ENCODE results near the gene TLR2. TPM values are rescaled to one million over a fixed set of nuclear protein-coding genes. Genes with fewer than 3 reads are reported as not detected.
A peak's percentile ranks its signal among the peaks of the same experiment; 100 is the strongest.
"Not testable (repeated sequence)": the region's sequence is repeated elsewhere in the genome, so short reads cannot be mapped to it uniquely, and the experiment has no call there.

Gene TLR2
- total RNA-seq, 1 donor from 2014 or later, result 5.0 TPM

DNA sequence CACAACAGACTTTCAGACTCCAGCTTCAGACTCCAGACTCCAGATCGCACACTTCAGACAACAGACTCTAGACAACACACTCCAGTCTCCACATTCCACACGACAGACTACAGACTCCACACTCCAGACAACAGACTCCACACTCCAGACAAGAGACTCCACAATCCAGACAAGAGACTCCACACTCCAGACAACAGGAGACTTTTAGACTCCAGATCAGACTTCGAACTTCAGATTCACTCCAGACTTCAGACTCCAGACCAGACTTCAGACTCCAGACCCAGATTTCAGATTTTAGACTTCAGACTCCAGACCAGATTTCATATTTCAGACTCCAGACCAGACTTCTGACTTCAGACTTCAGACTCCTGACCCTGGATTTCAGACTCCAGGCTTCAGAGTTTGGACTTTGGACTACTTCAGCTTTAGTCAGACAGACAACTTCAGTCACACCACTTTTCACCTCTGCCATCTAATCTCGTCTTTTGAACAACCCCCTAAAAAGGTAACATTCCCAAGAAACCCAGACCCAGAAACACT is 29.0 kb upstream of the TLR2 start:
- no peak for DNase-seq (ENCODE audit: low spot score)
- ATAC-seq, result no peak

DNA sequence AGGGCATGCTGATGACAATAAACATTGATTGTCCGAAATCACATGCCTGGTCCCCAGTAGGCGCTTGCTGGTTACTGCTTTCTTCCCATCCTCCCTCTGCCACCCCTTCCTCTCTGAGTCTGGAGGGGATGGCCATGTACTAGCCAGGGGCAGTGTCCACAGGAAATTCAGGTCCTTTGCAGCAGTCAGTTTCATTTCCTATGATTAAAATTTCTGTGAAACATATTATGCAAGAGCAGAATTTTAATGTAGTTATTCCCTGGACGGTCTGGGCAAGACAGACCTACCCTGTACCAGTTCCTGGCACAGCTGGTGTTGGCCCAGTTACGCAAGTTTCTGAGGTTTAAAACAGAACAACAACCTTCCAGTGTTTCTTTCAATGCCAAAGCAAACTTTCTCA is 28.2 kb upstream of the TLR2 start:
- DNase-seq (ENCODE audit: low spot score) (peak; percentile 75), ATAC-seq (peak; percentile 85)

DNA sequence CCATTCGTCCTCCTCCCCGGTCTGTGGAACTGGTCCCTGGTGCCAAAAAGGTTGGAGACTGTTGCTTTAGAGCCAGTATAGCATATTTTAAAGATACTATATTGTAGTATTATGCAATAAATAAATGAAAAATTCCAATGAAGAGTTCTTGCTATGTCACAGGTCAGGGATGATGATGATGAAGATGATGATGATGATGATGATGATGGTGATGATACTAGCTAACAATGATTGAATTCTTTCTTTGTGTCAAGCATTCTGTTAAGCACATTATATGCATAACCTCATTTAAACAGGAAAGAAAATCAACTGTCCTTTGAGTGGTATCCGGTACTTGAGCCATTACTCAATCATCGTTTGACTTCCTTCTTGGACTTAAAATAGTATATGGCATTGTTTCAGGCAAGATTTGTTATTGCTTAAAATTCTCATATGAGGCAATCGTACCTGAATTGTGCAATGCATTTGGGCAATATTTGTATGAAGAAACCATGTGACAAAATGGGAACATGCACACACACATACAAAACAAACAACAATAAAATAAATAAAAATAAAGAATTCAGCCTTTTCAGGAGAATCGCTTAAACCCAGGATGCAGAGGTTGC is 22.8 kb upstream of the TLR2 start:
- no peak for DNase-seq (ENCODE audit: low spot score)
- peak; percentile 51 for ATAC-seq

DNA sequence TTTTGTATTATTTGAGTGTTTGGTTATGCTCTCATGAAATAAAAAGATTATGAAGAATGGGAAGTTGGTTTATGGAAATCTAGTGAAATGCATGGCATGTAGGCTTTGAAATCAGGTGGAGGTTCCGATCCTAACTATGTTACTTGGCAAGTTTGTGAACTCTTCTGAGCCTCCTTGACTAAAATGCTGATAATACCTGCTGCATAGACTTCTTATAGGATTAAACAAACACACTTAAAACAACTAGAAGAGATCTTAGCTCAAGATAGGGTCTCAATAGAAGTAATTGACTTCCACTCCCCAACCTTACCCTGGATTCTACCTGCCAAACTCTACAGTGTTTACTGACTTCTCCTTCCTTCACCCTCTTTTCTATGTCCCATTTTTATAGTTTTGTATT is 22.2 kb upstream of the TLR2 start:
- DNase-seq (ENCODE audit: low spot score) (no peak), ATAC-seq (no peak)

DNA sequence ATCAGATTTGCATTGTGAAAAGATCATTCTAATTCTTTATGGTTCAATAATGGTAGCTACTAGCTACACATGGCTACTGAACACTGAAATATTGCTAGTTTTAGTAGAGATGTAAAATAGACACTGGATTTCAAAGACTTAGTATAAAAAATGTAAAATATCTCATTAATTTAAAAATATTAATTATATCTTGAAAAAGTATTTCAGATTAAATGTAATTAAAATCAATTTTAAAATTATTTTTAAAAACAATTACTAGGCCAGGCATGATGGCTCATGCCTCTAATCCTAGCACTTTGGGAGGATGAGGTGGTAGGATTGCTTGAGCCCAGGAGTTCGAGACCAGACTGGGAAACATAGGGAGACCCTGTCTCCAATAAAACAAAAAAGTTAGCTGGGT is 20.4 kb upstream of the TLR2 start:
- no peak for ATAC-seq
- DNase-seq (ENCODE audit: low spot score), result no peak

DNA sequence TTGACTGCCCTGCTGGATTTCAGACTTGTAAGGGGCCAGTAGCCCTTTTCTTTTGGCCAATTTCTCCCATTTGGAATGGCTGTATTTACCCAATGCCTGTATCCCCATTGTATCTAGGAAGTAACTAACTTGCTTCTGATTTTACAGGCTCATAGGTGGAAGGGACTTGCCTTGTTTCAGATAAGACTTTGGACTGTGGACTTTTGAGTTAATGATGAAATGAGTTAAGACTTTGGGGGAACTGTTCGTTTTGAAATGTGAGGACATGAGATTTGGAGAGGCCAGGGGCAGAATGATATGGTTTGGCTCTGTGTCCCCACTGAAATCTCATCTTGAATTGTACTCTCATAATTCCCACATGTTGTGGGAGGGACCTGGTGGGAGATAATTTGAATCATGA is 17.6 kb upstream of the TLR2 start:
- not testable (repeated sequence) for DNase-seq (ENCODE audit: low spot score); ATAC-seq

DNA sequence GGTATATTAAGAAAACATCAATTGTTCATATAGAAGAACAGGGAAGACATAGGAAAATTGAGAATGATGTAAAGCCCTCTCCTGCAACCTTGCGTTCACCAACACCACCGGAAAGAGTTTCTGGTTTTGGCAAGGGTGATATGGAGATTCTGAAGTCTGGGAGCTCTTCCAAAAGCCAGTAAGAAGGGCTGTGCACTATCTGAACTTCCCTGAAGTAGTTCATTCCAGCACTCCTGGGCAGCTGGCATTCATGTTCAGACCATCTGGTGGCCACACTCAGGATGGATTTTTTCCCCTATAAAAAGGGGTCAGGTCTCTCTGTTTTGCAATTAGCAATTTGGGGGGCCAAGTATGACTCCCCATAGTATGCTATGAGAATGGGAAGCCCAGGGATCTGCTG is 15.4 kb upstream of the TLR2 start:
- no peak for ATAC-seq
- no peak for DNase-seq (ENCODE audit: low spot score)

DNA sequence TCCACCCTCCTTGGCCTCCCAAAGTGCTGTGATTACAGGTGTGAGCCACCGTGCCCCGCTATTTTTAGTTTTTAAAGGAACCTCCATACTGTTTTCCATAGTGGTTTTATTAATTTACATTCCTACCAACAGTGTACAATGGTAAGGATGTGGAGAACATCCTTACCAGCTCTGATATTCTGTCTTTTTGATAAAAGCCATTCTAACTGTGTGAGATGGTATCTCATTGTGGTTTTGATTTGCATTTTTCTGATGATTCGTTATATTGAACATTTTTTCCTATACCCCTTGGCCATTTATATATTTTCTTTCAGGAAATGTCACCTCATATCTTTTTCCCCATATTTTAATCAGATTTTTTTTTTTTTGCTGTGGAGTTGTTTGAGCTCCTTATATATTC is 14.2 kb upstream of the TLR2 start:
- ATAC-seq (no peak), DNase-seq (ENCODE audit: low spot score) (no peak)

DNA sequence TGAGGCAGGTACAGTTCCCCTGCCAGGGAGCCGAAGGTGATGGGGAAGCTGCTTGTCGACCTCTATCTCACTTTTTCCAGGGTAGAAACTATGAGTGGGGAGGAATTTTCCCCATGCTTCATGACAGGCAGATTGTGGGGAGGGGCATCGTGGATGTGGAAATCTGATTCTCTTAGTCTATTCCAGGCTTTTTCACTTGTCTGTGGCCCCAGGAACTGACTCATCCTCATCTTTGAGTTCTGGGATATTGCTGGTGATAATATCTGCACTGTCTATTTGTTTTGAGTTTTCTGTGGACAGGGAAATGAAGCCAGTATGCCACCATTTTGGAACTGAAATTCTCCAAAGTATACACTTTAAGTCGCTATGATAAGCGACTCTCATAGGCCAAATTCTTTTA is 7.6 kb upstream of the TLR2 start:
- DNase-seq (ENCODE audit: low spot score) (no peak), ATAC-seq (no peak)

DNA sequence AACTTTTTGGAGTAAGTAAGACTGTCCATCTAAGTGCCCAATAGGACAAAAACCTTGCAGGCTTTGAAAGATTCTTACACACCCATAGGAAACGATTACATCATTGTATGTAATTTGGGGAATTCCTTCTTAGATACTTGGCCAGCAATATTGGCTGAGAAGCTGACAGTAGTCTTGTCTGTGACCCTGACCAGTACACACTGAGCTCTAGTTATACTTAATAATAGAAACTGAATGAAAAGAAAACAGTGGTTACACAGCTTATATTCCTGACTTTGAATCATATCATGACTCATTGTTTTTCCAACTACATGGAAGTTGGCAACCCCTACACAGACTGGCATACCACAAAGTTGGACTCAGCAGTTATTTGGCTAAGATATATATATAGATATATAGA is 7.1 kb upstream of the TLR2 start:
- DNase-seq (ENCODE audit: low spot score) (no peak), ATAC-seq (no peak)

DNA sequence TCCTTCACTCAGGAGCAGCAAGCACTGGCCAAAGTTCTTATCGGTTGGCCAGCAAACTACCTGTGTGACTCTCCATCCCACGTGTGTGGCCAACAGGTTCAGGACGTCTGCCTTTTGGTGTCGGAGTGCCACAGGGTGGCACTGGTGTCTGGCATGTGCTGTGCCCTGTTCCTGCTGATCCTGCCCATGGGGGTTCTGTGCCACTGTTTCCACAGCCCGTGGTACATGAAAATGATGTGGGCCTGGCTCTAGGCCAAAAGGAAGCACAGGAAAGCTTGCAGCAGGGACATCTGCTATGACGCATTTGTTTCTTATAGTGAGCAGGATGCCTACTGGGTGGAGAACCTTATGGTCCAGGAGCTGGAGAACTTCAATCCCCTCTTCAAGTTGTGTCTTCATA is 4.6 kb upstream of the TLR2 start:
- ATAC-seq (no peak), DNase-seq (ENCODE audit: low spot score) (no peak)

DNA sequence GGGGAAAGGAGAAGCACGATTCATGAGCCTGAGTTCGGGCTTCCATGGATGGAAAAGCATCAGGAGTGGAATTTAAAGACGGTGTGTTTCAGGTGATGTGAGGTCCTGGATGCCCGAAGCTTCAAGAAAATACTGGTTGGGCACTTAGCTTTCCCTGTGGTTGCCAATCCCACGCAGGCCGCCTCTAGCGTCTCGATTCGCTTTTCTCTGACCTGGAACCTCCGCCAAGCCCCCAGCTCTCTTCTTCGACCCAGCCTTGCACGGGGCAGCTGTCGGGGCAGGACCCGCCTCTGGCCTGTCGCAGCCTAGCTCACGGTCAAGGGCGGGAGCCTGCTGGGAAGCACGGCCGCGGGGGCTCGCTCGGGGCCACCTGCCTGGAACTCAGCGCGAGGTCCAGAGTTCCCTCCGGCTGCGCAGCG is 308 bp upstream of the TLR2 start:
- no peak for DNase-seq (ENCODE audit: low spot score)
- ATAC-seq, result no peak

DNA sequence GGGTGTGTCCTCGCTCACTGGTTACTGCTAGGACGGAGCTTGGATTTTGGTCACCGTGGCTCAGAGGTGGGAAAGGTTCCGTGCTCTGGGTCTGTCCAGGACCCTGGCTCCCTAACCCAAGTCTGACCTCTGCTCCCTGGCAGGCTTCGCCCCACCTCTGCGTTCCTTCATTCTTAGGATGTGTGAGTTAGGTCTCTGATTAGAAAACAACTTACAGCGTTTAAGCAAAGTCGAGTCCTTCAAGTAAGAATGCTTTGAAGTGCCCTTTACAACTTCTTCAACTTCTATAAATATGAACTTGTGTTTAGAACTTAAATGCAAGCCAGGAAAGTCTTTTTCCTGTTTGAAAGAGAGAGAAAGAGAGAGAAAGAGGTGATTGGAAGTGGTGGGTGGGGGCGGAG is 891 bp downstream of the TLR2 start:
- DNase-seq (ENCODE audit: low spot score) (no peak), ATAC-seq (peak; percentile 68)

DNA sequence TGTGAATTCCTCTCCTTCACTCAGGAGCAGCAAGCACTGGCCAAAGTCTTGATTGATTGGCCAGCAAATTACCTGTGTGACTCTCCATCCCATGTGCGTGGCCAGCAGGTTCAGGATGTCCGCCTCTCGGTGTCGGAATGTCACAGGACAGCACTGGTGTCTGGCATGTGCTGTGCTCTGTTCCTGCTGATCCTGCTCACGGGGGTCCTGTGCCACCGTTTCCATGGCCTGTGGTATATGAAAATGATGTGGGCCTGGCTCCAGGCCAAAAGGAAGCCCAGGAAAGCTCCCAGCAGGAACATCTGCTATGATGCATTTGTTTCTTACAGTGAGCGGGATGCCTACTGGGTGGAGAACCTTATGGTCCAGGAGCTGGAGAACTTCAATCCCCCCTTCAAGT is 20.4 kb downstream of the TLR2 start:
- no peak for DNase-seq (ENCODE audit: low spot score)
- no peak for ATAC-seq

DNA sequence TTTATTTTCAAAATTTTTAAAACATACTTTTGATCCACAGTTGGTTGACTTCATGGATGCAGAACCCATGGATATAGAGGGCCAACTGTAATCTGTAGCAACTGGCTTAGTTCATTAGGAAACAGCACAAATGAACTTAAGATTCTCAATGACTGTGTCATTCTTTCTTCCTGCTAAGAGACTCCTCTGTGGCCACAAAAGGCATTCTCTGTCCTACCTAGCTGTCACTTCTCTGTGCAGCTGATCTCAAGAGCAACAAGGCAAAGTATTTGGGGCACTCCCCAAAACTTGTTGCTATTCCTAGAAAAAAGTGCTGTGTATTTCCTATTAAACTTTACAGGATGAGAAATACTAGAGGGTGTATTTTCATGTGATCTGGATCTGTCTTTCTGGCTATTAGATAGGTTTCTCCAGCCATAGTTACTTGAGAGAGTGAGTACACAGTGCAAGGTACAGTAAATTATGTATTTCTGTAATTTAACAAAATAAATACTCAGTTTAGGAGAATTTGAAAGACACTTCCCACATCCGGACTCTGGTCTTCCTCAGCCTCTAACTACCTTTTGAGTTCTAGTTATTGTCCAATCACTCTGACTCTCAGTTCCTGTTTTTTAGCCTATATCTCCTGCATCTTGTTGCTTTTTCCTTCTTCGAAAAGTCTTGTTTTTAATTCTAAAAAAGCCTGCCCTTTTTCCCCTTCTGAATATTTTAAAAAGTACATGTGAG is 21.8 kb downstream of the TLR2 start:
- DNase-seq (ENCODE audit: low spot score) (no peak), ATAC-seq (no peak)

DNA sequence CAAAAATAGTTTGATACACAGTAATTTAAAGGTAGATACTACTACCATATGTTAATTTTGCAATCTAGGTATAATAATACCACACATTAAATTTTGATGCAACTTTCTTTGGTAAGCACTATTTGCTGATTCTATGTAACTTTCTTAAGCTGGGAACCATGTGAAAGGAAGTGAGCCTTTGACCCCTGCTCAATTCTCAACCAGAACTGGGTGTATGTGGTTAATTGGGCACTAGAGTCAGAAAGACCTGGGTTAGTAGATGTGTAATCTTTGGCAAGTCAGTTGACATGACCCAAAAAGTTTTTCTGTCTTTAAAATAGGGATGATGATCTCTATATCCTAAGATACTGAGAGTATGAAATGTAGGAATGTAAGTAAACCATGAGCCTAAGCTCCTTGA is 22.4 kb downstream of the TLR2 start:
- DNase-seq (ENCODE audit: low spot score), result no peak
- no peak for ATAC-seq

DNA sequence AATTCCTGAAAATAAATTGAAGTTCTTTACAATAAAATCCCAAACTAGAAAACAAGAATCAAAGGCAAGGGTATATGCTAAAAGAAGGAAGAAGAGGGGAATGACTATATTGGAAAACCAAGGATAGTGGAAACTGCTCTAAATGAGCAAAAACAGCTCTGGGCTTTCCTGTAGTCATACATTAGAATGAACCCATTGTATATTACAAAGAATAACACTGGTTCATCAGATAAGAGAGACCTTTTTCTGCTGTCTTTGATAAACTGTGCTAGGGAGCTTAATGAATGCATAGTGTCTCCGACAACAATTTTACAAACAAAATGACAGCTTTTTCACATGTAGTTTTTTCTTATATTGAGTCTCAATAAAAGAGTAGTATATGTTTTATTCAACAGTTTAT is 26.6 kb downstream of the TLR2 start:
- DNase-seq (ENCODE audit: low spot score) (no peak), ATAC-seq (no peak)

DNA sequence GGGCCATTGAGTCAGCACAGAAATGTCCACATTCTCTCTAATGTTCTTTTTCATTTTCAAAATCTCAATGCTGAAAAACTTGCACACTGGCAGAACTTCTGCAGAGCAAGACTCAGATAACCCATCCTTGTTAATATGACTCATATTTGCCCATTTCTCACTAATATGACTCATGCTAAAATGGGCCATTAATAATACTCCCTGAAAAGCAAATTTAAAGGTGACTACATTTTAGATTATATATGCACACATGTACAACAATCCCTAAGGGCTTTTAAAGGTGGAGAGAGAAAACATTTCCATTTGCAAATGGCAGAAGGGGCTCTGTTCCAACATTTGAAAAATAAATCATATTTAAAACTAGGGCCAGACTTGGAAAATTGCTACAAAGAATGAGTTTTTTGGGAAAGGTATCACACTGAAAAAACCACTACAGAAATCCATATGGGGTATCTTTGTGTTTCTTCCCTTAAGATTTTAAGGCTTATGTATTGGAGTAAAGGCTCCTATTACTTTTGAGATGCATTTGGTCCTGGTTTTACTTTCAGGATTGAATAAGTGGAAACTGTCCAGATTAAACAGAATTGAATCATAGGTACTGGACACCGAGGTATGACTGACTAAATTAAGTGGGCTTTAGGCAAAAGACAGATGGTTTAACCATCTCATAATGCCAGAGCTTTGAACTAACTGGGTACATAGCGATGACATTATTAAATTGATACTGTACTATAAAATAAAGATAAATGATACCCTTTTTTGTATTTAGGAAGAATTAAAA is 30.0 kb downstream of the TLR2 start:
- ATAC-seq (no peak), DNase-seq (ENCODE audit: low spot score) (no peak)

DNA sequence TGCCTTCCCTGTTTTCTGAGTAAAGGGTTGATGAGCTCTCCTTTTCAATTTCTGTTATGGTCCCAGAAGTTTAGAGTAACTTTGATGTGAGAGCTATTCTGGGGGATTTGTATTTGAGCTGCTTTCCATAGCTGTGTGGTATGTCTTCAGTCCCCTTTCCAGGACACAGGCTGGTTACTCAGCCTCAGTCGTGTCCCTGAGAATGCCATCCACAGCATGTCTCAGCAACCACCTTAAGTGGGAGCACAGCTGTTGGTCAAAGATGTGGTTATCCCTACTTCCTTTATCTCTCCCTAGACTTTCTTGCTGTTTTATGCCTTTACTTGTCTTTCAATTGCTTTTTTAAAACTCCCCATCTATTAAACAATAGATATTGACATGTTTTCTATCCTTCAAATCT is 38.0 kb downstream of the TLR2 start:
- no peak for ATAC-seq
- no peak for DNase-seq (ENCODE audit: low spot score)

DNA sequence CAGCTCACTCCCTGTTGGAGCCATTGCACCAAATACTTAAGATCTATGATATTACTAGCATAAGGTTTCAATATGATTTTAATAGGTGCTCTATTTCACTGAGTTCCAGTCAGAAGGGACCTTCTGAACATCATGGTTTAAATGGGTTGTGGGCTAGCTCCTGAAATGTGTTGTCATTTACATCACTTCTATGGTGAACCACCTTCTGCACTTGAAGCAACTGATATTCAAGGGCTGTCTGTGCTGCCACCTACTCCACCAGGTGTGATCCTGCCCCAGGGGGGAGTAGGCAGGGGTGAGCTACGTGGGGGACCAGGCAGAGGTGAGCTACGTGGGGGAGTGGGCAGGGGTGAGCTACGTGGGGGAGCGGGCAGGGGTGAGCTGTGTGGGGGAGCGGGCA is 40.5 kb downstream of the TLR2 start:
- no peak for ATAC-seq
- no peak for DNase-seq (ENCODE audit: low spot score)

DNA sequence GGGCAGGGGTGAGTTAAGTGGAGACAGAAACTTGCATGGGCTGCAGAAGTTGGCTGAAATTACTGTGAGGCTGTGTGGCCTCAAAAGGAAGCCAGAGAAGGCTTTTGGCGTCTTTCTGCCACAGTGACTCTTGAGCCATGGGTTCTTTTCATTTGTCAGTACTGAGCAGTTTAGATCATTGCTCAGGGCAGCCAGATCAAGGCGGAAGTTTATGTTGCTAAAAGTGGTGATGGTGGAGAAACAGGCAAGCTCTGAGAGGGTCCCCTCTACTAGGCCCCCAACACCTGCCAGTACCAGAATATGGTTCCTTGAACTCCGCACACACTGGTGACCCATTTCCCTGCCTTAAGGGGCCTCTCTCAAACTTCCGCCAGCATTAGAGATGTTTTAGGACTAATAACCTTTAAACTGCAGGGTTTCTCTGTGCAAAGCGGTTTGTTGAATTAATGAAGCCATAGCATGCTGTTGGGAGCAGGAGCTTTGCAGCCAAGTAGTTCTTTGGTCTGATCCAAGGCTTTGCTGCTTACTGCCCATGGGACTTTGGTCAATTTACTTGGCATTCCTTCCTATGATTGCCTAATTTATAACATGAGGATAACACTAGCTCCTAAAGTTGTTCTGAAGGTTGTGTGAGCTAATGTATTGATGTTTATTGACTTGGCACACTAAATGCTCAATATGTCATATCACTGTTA is 41.2 kb downstream of the TLR2 start:
- peak; percentile 93 for ATAC-seq
- DNase-seq (ENCODE audit: low spot score), result no peak

DNA sequence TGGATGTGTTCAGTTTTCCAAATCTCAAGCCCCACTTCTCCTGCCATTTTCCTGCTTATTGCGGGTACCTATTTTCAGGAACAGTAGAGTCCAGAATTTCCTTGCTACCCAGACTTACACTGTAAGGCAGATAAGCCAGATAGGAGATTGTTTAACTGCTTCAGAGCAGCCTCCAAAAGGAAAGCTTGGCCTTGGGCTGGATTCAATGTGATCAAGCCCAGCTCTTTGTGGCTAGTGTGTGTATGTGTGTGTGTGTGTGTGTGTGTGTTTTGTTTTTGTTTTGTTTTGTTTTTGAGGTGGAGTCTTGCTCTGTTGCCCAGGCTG is 41.7 kb downstream of the TLR2 start:
- peak; percentile 59 for ATAC-seq
- no peak for DNase-seq (ENCODE audit: low spot score)

All from left lobe of liver (tissue), 2 donors.